ENCODE data around the gene DIP2C.

DNA sequence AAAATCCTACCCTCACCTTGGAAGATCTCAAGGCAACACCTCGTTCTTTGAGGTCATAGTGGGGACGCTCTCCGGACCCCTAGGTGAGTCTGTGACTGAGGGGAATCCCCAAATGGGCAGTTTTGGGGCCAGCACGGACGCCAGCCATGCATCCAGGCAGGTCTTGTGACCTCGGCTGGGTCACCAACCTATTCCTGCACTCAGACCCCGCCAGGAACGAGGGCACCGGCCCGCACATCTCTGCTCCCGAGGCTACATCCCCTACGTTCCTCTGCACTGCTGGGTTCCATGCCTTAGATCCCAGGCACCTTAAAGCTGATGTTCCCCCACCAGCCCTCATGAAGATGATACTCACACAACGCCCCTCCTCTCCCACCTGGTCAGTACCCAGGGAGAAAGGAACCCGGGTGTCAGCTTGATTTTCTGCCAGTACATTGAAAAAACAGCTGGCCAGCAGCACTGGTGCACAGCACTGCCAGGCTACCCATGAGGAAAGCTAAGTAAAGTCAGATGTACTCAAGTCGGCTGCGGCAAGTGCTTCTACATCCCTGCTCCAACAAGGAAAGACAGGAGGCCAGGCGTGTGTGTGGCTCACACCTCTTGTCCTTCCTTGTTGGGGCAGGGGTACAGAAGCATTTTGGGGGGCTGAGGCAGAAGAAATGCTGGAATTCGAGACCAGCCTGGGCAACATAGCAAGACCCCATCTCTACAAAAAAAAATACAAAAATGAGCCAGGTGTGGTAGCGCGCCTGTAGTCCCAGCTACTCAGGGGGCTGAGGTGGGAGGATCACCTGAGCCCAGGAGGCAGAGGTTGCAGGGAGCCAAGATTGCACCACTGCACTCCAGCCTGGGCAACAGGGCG, 48.1 kb downstream of the DIP2C start:
- TF ChIP-seq, protein P1, sequence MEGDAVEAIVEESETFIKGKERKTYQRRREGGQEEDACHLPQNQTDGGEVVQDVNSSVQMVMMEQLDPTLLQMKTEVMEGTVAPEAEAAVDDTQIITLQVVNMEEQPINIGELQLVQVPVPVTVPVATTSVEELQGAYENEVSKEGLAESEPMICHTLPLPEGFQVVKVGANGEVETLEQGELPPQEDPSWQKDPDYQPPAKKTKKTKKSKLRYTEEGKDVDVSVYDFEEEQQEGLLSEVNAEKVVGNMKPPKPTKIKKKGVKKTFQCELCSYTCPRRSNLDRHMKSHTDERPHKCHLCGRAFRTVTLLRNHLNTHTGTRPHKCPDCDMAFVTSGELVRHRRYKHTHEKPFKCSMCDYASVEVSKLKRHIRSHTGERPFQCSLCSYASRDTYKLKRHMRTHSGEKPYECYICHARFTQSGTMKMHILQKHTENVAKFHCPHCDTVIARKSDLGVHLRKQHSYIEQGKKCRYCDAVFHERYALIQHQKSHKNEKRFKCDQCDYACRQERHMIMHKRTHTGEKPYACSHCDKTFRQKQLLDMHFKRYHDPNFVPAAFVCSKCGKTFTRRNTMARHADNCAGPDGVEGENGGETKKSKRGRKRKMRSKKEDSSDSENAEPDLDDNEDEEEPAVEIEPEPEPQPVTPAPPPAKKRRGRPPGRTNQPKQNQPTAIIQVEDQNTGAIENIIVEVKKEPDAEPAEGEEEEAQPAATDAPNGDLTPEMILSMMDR (conservative IDR thresholded peaks at IDR 0.05) = no peak
- no peak for TF ChIP-seq ZFX (IDR thresholded peaks at IDR 0.05)
